ENCODE data around the gene DCDC2C.

DCDC2C gene, protein sequence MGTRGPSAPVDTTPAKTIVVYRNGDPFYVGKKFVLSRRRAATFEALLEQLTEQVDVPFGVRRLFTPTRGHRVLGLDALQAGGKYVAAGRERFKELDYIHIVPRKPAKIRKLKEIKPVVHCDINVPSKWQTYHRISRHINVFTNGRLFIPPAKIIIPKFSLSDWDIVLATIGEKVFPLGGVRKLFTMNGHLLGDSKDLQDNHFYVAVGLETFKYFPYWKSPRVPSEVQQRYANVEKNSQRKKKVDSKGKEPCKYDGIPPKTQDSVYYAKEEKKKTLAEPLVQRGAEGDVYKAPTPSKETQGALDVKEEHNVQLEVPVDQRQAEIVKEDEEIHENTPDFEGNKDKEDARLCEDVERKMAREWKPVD

DNA sequence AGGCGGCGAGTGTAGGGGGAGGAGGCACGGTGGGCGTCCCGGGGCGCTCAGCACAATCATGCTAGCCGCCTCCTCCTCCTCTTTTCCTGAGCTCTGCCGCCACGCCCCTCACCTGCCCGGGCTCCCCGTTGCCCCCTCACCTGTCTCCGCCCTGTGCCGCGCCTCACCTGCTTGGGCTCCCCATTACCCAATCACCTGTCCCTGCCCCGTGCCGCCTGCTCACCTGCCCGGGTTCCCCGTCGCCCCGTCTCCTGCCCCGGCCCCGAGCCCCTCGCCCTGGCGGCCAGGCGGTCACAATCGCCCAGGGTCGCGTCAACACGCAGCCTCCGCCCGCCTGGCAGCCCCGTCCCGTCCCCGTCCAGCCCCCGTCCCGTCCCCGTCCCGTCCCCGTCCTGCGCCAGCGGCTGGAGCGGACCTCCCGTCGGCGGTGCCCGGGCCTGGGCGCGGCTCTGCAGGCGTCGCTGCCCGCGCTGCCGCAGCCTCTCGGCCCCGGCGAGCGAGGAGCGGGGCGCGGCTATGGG, at the start of gene DCDC2C:
Gene DCDC2C (plus strand): TSS at position 340 of the 521 bp plus-strand sequence. CDS start 177 bp downstream, at position 517.
- Histone ChIP-seq H3K27me3 (ENCODE audit: insufficient read depth, poor library complexity, severe bottlenecking) (peaks cover 52% of the 10 kb centered on the region), H3K36me3 (ENCODE audit: low read depth) (no peaks in the 10 kb centered on the region; the same call in 1 of the 2 replicates), H3K4me3 (ENCODE audit: severe bottlenecking) (no peak within 1 kb of the TSS), H3K27ac (ENCODE audit: poor library complexity, severe bottlenecking) (no peak within 1 kb of the TSS), H3K9me3 (ENCODE audit: severe bottlenecking) (no peaks in the 10 kb centered on the region), H3K4me1 (ENCODE audit: insufficient read depth, poor library complexity, severe bottlenecking) (no peaks in the 10 kb centered on the region)
- TF ChIP-seq CTCF (IDR thresholded peaks at IDR 0.05; ENCODE audit: poor library complexity, severe bottlenecking): no peak
- ATAC-seq (ENCODE audit: low read depth): peak; percentile 17; the same call in 2 of the 3 replicates
- no peak for DNase-seq (ENCODE audit: low spot score)

GRCh38 chr2:3654011-3654410, 49.4 kb upstream of the DCDC2C start:
- ATAC-seq (ENCODE audit: low read depth): no peak
- H3K36me3 ChIP-seq (ENCODE audit: low read depth): no peaks in the 10 kb centered on the region
- DNase-seq (ENCODE audit: low spot score): no peak
- H3K4me1 ChIP-seq (ENCODE audit: insufficient read depth, poor library complexity, severe bottlenecking): no peaks in the 10 kb centered on the region
- peaks cover 6% of the 10 kb centered on the region for H3K27me3 ChIP-seq (ENCODE audit: insufficient read depth, poor library complexity, severe bottlenecking)
- no peak overlapping the region for H3K4me3 ChIP-seq (ENCODE audit: severe bottlenecking)
- no peak for TF ChIP-seq CTCF (IDR thresholded peaks at IDR 0.05; ENCODE audit: poor library complexity, severe bottlenecking)
- H3K27ac ChIP-seq (ENCODE audit: poor library complexity, severe bottlenecking): no peak overlapping the region
- H3K9me3 ChIP-seq (ENCODE audit: severe bottlenecking): no peaks in the 10 kb centered on the region

- no peak for ATAC-seq (ENCODE audit: low read depth)
- no peak for TF ChIP-seq CTCF (IDR thresholded peaks at IDR 0.05; ENCODE audit: poor library complexity, severe bottlenecking)
- peaks cover 6% of the 10 kb centered on the region for H3K27me3 ChIP-seq (ENCODE audit: insufficient read depth, poor library complexity, severe bottlenecking)
- DNase-seq (ENCODE audit: low spot score): no peak
- no peaks in the 10 kb centered on the region for H3K36me3 ChIP-seq (ENCODE audit: low read depth)
- no peaks in the 10 kb centered on the region for H3K9me3 ChIP-seq (ENCODE audit: severe bottlenecking)
- no peak overlapping the region for H3K4me3 ChIP-seq (ENCODE audit: severe bottlenecking)
- H3K4me1 ChIP-seq (ENCODE audit: insufficient read depth, poor library complexity, severe bottlenecking): no peaks in the 10 kb centered on the region
- no peak overlapping the region for H3K27ac ChIP-seq (ENCODE audit: poor library complexity, severe bottlenecking)
These were observed 48.7 kb upstream of the DCDC2C start for GRCh38 chr2:3654531-3655225.

DNA sequence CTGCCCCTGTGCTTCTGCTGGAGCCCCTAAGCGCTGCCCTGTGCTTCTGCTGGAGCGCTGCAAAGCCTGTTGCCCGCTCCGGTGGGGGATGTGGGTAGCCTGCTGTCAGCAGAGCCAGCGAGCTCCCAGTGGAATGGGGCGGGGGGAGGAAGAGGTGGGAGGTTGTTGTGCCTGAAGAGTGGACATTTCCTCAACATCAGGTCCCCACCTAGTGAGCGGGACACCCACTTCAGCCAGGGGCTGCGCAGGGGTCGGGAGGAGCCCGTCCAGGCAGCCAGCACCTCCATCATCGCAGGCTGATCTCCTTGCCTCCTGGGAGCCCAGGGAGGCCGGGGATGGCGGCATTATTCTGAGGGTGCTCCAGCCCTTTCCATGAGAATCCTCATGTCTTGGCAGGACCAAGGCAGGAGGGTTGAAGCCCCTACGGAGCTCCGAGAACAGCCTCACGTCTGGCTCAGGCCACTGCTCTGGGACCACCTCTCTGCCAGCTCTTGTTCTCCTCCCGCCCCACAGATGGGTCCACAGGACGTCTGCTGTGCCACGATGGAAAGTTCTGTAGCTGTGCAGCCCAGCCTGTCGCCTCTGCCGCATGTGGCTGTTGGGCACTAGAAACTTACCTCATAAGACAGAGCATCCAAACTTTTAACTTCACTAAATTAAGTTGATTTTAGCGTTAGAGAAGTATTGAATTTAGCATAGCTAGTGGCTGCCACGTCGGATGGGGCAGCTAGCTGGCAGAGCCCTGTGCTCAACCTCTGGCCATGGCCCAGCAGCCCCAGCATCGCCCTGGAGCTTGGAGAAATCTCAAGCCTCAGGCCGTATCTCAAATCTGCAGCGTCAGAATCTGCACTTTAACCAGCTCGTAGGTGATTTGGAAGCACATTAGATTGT, 47.3 kb upstream of the DCDC2C start:
- H3K4me3 ChIP-seq (ENCODE audit: severe bottlenecking): no peak overlapping the region
- no peaks in the 10 kb centered on the region for H3K36me3 ChIP-seq (ENCODE audit: low read depth)
- DNase-seq (ENCODE audit: low spot score): no peak
- no peaks in the 10 kb centered on the region for H3K9me3 ChIP-seq (ENCODE audit: severe bottlenecking)
- H3K27me3 ChIP-seq (ENCODE audit: insufficient read depth, poor library complexity, severe bottlenecking): peaks cover 6% of the 10 kb centered on the region
- no peak for ATAC-seq (ENCODE audit: low read depth)
- no peak for TF ChIP-seq CTCF (IDR thresholded peaks at IDR 0.05; ENCODE audit: poor library complexity, severe bottlenecking)
- H3K4me1 ChIP-seq (ENCODE audit: insufficient read depth, poor library complexity, severe bottlenecking): no peaks in the 10 kb centered on the region
- no peak overlapping the region for H3K27ac ChIP-seq (ENCODE audit: poor library complexity, severe bottlenecking)
